OCI-LY1 (cell line): Measurements from ENCODE around the gene CBARP.

ENCODE experiments used
- H2AFZ ChIP-seq: fragments of 200-600 bp; sonication (generic), shearing (Covaris generic); 2 replicates; pipeline ENCODE4 v1.6.0; 2014; ENCODE audit warnings: antibody characterized with exemption, mild to moderate bottlenecking, low read length
- H3F3A ChIP-seq: fragments of 200-600 bp; sonication (generic), shearing (Covaris generic); 2 replicates; pipeline ENCODE4 v1.6.0; 2014; ENCODE audit warnings: mild to moderate bottlenecking, antibody characterized with exemption, low read length, moderate library complexity; ENCODE audit not compliant: insufficient read depth
- H3K27ac ChIP-seq: fragments of 200-600 bp; sonication (generic); 2 replicates; pipeline ENCODE4 v1.5.1; 2014; ENCODE audit warnings: low read length, mixed run types, mild to moderate bottlenecking, low read depth; ENCODE audit not compliant: poor library complexity, severe bottlenecking
- H3K27me3 ChIP-seq: fragments of 200-600 bp; sonication (generic); 2 replicates; pipeline ENCODE4 v1.6.0; 2014; ENCODE audit warnings: antibody characterized with exemption, mild to moderate bottlenecking, low read length, moderate library complexity; ENCODE audit not compliant: insufficient read depth
- H3K36me3 ChIP-seq: fragments of 200-600 bp; sonication (generic); 2 replicates; pipeline ENCODE4 v1.6.1; 2014; ENCODE audit warnings: mild to moderate bottlenecking, antibody characterized with exemption, low read length, moderate library complexity, mixed read lengths; ENCODE audit not compliant: insufficient read depth
- H3K4me1 ChIP-seq: fragments of 200-600 bp; sonication (generic); 2 replicates; pipeline ENCODE4 v1.5.1; 2014; ENCODE audit warnings: mild to moderate bottlenecking, low read length, moderate library complexity; ENCODE audit not compliant: insufficient read depth, severe bottlenecking
- H3K4me2 ChIP-seq: fragments of 200-600 bp; sonication (generic), shearing (Covaris generic); 2 replicates; pipeline ENCODE4 v1.6.1; 2014; ENCODE audit warnings: low read length
- H3K4me3 ChIP-seq: fragments of 200-600 bp; sonication (generic); 2 replicates; pipeline ENCODE4 v1.5.1; 2014; ENCODE audit warnings: low read length, low read depth, mild to moderate bottlenecking, mixed read lengths; ENCODE audit not compliant: poor library complexity, severe bottlenecking
- H3K79me2 ChIP-seq: fragments of 200-600 bp; shearing (Covaris generic); 2 replicates; pipeline ENCODE4 v1.6.1; 2016; ENCODE audit warnings: mixed run types, low read length, mixed read lengths; ENCODE audit not compliant: insufficient read depth
- H3K9ac ChIP-seq: fragments of 200-600 bp; sonication (generic), shearing (Covaris generic); 2 replicates; pipeline ENCODE4 v1.6.1; 2014; ENCODE audit warnings: mild to moderate bottlenecking, low read length, mixed read lengths
- H3K9me2 ChIP-seq: fragments of 200-600 bp; sonication (generic), shearing (Covaris generic); 2 replicates; pipeline ENCODE4 v1.6.1; 2014; ENCODE audit warnings: low read depth, mild to moderate bottlenecking, low read length, mixed read lengths
- H3K9me3 ChIP-seq: fragments of 200-600 bp; shearing (Covaris generic); 2 replicates; pipeline ENCODE4 v1.6.1; 2014; ENCODE audit warnings: low read length, mixed read lengths
- H4K20me1 ChIP-seq: fragments of 200-600 bp; sonication (generic), shearing (Covaris generic); 2 replicates; pipeline ENCODE4 v1.6.0; 2016; ENCODE audit warnings: mild to moderate bottlenecking, low read length; ENCODE audit not compliant: insufficient read depth
- CTCF ChIP-seq: fragments of 200-600 bp; sonication (generic), shearing (Covaris generic); IDR thresholded peaks from 2 replicates; pipeline ENCODE4 v1.5.1; 2017; ENCODE audit warnings: mild to moderate bottlenecking, antibody characterized with exemption, low read length, moderate library complexity, mixed read lengths
- EZH2 ChIP-seq: fragments of 200-600 bp; sonication (generic), shearing (Covaris generic); IDR thresholded peaks from 2 replicates; pipeline ENCODE4 v1.8.0; 2017; ENCODE audit warnings: borderline replicate concordance, mixed run types, mild to moderate bottlenecking, antibody characterized with exemption, low read length, moderate library complexity, mixed read lengths

Gene CBARP

GRCh38 chr19:1218751-1219567, 18.8 kb downstream of the CBARP start:
- H3K4me1 ChIP-seq: peaks cover 34% of the 10 kb centered on the region
- no peak for TF ChIP-seq CTCF
- no peak for TF ChIP-seq EZH2
- H3F3A ChIP-seq: no peaks in the 10 kb centered on the region
- H3K27ac ChIP-seq: no peak overlapping the region
- no peak overlapping the region for H3K4me2 ChIP-seq
- H3K79me2 ChIP-seq: no peaks in the 10 kb centered on the region; the same call in 1 of the 2 replicates
- H3K4me3 ChIP-seq: no peak overlapping the region
- H2AFZ ChIP-seq: no peak overlapping the region
- H3K27me3 ChIP-seq: no peaks in the 10 kb centered on the region
- no peaks in the 10 kb centered on the region for H4K20me1 ChIP-seq
- peaks cover 19% of the 10 kb centered on the region; the same call in 1 of the 2 replicates for H3K36me3 ChIP-seq
- H3K9ac ChIP-seq: no peak overlapping the region
- H3K9me3 ChIP-seq: no peaks in the 10 kb centered on the region
- no peaks in the 10 kb centered on the region for H3K9me2 ChIP-seq

- Histone ChIP-seq H4K20me1 (no peaks in the 10 kb centered on the region), H3K4me1 (peaks cover 45% of the 10 kb centered on the region), H3K9me2 (no peaks in the 10 kb centered on the region), H3F3A (no peaks in the 10 kb centered on the region), H2AFZ (no peak overlapping the region), H3K4me3 (no peak overlapping the region), H3K4me2 (peak overlapping the region; percentile 14; the same call in 1 of the 2 replicates), H3K27me3 (no peaks in the 10 kb centered on the region), H3K36me3 (peaks cover 6% of the 10 kb centered on the region; the same call in 1 of the 2 replicates), H3K9ac (no peak overlapping the region), H3K79me2 (peaks cover 3% of the 10 kb centered on the region; the same call in 1 of the 2 replicates), H3K9me3 (no peaks in the 10 kb centered on the region), H3K27ac (peak overlapping the region; percentile 49)
- no peak for TF ChIP-seq CTCF
- no peak for TF ChIP-seq EZH2
Measured at GRCh38 chr19:1217366-1217765, 20.4 kb downstream of the CBARP start.

GRCh38 chr19:1216756-1217155, 21.0 kb downstream of the CBARP start:
- peak overlapping the region; percentile 49 for H3K27ac ChIP-seq
- H3K36me3 ChIP-seq: peaks cover 8% of the 10 kb centered on the region
- H2AFZ ChIP-seq: no peak overlapping the region
- no peaks in the 10 kb centered on the region for H3F3A ChIP-seq
- no peak overlapping the region for H3K4me3 ChIP-seq
- H3K9me2 ChIP-seq: no peaks in the 10 kb centered on the region
- H3K27me3 ChIP-seq: no peaks in the 10 kb centered on the region
- H4K20me1 ChIP-seq: no peaks in the 10 kb centered on the region
- no peak overlapping the region for H3K9ac ChIP-seq
- H3K9me3 ChIP-seq: no peaks in the 10 kb centered on the region
- H3K4me1 ChIP-seq: peaks cover 47% of the 10 kb centered on the region
- H3K4me2 ChIP-seq: peak overlapping the region; percentile 14; the same call in 1 of the 2 replicates
- no peak for TF ChIP-seq EZH2
- H3K79me2 ChIP-seq: peaks cover 3% of the 10 kb centered on the region; the same call in 1 of the 2 replicates
